Psoas muscle (tissue), 8 donors: ENCODE measurements around the gene FHAD1. TPM values are rescaled to one million over a fixed set of nuclear protein-coding genes. Genes with fewer than 3 reads are reported as not detected.
A peak's percentile ranks its signal among the peaks of the same experiment; 100 is the strongest.

Experiments used
- ATAC-seq, 4 donors: fragments of 200-7000 bp; cut with Tn5 transposase; one replicate each; pipeline ENCODE4 v1.9.1; 2020; ENCODE audit warnings: moderate library complexity in 3 of 4, mild to moderate bottlenecking in 2 of 4
- DNase-seq, 2 donors: peaks; one replicate each; pipeline ENCODE4 v3.0.0-alpha.2; 2020
- H3K27ac ChIP-seq: fragments of 200-600 bp; one replicate; pipeline ENCODE4 v1.8.0; 2022
- H3K27me3 ChIP-seq, 3 donors: fragments of 200-600 bp in 1 of 3; one replicate each; pipeline versions ENCODE4 v1.6.1 to v1.8.0; 2013 to 2022; ENCODE audit warnings: low read length in 2 of 3, mild to moderate bottlenecking in 2 of 3, moderate library complexity in 1 of 3; ENCODE audit not compliant: insufficient read depth in 3 of 3
- H3K36me3 ChIP-seq, 2 donors: fragments of 200-600 bp in 1 of 2; one replicate each; pipeline versions ENCODE4 v1.6.1 to v1.8.0; 2013 to 2022; ENCODE audit warnings: low read depth in 1 of 2, mild to moderate bottlenecking in 1 of 2, moderate library complexity in 1 of 2; ENCODE audit not compliant: insufficient read depth in 1 of 2
- H3K4me1 ChIP-seq: fragments of 200-600 bp; one replicate; pipeline ENCODE4 v1.8.0; 2022
- H3K4me3 ChIP-seq: fragments of 200-600 bp; one replicate; pipeline ENCODE4 v1.8.0; 2022; ENCODE audit warnings: mild to moderate bottlenecking
- H3K9me3 ChIP-seq: fragments of 200-600 bp; one replicate; pipeline ENCODE4 v1.8.0; 2022
- CTCF ChIP-seq: fragments of 200-600 bp; IDR thresholded peaks from one replicate; pipeline ENCODE4 v1.8.0; 2022; ENCODE audit warnings: antibody characterized with exemption
- WGBS, 3 donors: extraction: QIAGEN DNeasy Blood & Tissue Kit; methylation state at CpG; one replicate each; pipeline versions ENCODE4 v1.1.6 to v1.1.7; 2013; 5-methylcytosine and 5-hydroxymethylcytosine counted together
- intact Hi-C, 2 donors: fragments of 100-400 bp; cut with DNase I; formaldehyde crosslinking; loops; one replicate each; pipeline versions ENCODE4 v1.11.0 to v1.14.2; 2022
- polyA plus RNA-seq, 3 donors: library from polyadenylated mRNA; stranded (reverse); fragments of 200-250 nt; gene quantifications; one replicate each; pipeline ENCODE4 v1.2.3, GENCODE V29; 2013
- total RNA-seq, 4 donors: library from RNA; stranded (reverse); fragmentation: NEBNext Ultra II Directional in 2 of 4; extraction: Animal tissue kit (Norgen Biotek cat#: 25700) in 2 of 4; gene quantifications; one replicate each; pipeline versions ENCODE4 v1.2.1 to v1.2.4, GENCODE V29; 2021 to 2023
- donor health status: healthy with polysubstance abuse.
- donor health status: DM: no; HTN: no; CAD: no; lungs with moderate emphysema.
- donor health status: Bipolar disorder and iron deficiency.
- donor health status: healthy.
- donor health status: DM: yes; HTN: yes; CAD: no.
- donor health status: DM: no; HTN: no; CAD: no.
- donor health status: DM: no; HTN: no; CAD: no.
- donor health status: DM: yes; HTN: yes; CAD: no.

Gene FHAD1
- total and polyA plus RNA-seq, 7 donors = 0.03 to 0.24 (median 0.06) TPM; not detected in 4

- Histone ChIP-seq H3K4me1 (no peaks in the 10 kb centered on the region), H3K4me3 (no peak overlapping the region), H3K36me3 (no peaks in the 10 kb centered on the region), H3K27me3 (no peaks in the 10 kb centered on the region), H3K27ac (no peak overlapping the region), H3K9me3 (no peaks in the 10 kb centered on the region)
- ATAC-seq = no peak
- DNase-seq = peak in 1 of 2 donors; percentile 28
- WGBS, 3 donors = 57 to 64% (median 61%) methylated on average over 25 of the region's 25 CpGs
- no peak for TF ChIP-seq CTCF
- intact Hi-C loops = no loop called here
Observed at GRCh38 chr1:15207031-15207828, 39.8 kb upstream of the FHAD1 start.

- Histone ChIP-seq H3K4me3 (no peak overlapping the region), H3K4me1 (no peaks in the 10 kb centered on the region), H3K27me3 (no peaks in the 10 kb centered on the region), H3K9me3 (no peaks in the 10 kb centered on the region), H3K27ac (no peak overlapping the region), H3K36me3 (no peaks in the 10 kb centered on the region)
- DNase-seq (peak in 1 of 2 donors; percentile 21), ATAC-seq (no peak)
- intact Hi-C loops = no loop called here
- no peak for TF ChIP-seq CTCF
- WGBS, 3 donors = 80 to 88% (median 87%) methylated on average over 6 of the region's 6 CpGs
Observed at GRCh38 chr1:15207829-15208429, 39.1 kb upstream of the FHAD1 start.

GRCh38 chr1:15210651-15211375 is 36.2 kb upstream of the FHAD1 start:
- no peaks in the 10 kb centered on the region for H3K36me3 ChIP-seq
- TF ChIP-seq CTCF = no peak
- ATAC-seq = no peak
- 51 to 65% (median 58%) methylated on average over 7 of the region's 7 CpGs for WGBS, 3 donors
- H3K9me3 ChIP-seq = no peaks in the 10 kb centered on the region
- no peak overlapping the region for H3K4me3 ChIP-seq
- H3K27me3 ChIP-seq = no peaks in the 10 kb centered on the region
- no peaks in the 10 kb centered on the region for H3K4me1 ChIP-seq
- intact Hi-C loops = no loop called here
- no peak overlapping the region for H3K27ac ChIP-seq
- DNase-seq = peak in 1 of 2 donors; percentile 39

- 94 to 98% (median 96%) methylated on average over 3 of the region's 3 CpGs for WGBS, 3 donors
- H3K4me3 ChIP-seq = no peak overlapping the region
- H3K27me3 ChIP-seq = peaks cover 0 to 1% (median 0%) of the 10 kb centered on the region in 3 donors
- H3K27ac ChIP-seq = no peak overlapping the region
- H3K9me3 ChIP-seq = no peaks in the 10 kb centered on the region
- no peak for TF ChIP-seq CTCF
- no peak for ATAC-seq
- intact Hi-C loops = no loop called here
- H3K4me1 ChIP-seq = no peaks in the 10 kb centered on the region
- DNase-seq = no peak
- H3K36me3 ChIP-seq = no peaks in the 10 kb centered on the region
Observed at GRCh38 chr1:15211424-15211823, 35.6 kb upstream of the FHAD1 start.
